Measurements from ENCODE around the gene SPRED3.

Gene SPRED3

DNA sequence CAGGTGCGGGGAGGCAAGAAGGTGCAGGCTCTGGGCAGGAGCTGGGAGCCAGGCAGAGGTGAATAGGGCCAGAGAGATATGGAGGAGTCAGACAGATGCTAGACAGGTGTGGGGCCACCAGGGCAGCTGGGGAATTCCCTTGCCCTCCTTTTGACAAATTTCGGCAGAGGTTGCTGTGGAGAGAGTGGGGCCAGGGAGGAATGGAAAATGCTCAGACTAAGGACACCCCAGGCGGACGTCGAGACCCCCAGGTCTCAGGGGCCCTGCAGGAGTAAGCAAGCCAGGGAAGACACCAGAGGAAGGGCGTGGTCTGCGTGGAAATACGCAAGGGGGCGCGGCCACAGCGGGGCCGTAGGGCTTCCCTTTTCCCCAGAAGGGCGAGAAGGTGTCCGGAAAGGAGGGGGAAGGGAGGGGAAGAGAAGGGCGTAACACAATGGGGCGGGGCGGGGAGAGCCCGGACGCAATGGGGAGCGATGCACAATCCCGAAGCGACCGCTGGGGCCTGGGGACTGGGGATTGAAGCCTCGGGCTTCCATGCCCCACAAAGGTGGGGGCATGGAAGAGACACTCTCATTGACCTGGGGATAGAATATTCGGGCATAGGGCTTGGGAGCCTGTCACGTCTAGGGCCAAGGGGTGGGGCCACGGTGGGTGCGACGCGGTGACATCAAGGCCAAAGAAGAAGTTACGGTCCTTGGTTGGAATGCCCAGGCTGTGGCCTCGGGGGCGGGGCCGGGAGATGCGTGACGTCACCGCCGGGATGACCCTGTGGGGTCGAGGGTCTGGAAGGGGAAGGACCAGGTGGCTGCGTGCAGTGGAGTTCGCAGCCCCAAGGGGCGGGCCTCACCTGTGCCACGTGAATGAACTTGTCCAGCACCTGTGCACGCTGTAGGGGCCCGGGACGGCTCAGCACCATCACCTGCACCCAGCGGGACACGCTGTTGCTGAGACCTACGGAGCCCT, 29.3 kb downstream of the SPRED3 start:
- TF ChIP-seq CTCF (IDR thresholded peaks at IDR 0.05), result no peak
- Mint-ChIP-seq H3K9me3 (no peaks in the 10 kb centered on the region), H3K4me3 (peak overlapping the region; percentile 81), H3K27me3 (ENCODE audit: low read depth, poor library complexity) (peaks cover 41% of the 10 kb centered on the region), H3K27ac (no peak overlapping the region), H3K4me1 (peaks cover 34% of the 10 kb centered on the region), H3K36me3 (ENCODE audit: low read depth) (no peaks in the 10 kb centered on the region)
- peak; percentile 88 for DNase-seq

DNA sequence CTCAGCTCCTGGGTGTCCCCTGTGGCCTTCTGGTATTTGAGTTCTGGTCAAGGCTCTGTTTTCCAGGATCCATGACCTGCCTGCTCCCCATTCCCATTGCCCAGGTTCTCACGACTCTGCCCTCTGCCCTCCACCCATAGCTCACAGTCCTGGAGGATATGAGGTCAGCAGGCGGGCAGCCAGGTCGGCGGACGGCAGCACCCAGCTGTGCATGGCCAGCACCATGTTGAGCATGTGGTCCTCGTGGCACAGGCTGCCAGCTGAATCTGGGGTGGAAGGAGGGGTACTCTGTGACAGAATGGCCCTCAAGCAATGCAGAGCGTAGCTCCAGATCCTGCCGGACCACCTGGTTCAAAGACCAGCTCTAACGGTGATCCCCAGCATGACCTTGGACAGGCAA, 32.4 kb downstream of the SPRED3 start:
- no peak for DNase-seq
- H3K27me3 Mint-ChIP-seq (ENCODE audit: low read depth, poor library complexity), result peaks cover 41% of the 10 kb centered on the region
- no peaks in the 10 kb centered on the region for H3K36me3 Mint-ChIP-seq (ENCODE audit: low read depth)
- H3K27ac Mint-ChIP-seq, result no peak overlapping the region
- no peak for TF ChIP-seq CTCF (IDR thresholded peaks at IDR 0.05)
- H3K4me3 Mint-ChIP-seq, result no peak overlapping the region
- H3K4me1 Mint-ChIP-seq, result peaks cover 33% of the 10 kb centered on the region
- no peaks in the 10 kb centered on the region for H3K9me3 Mint-ChIP-seq

GRCh38 chr19:38421856-38422255, 33.4 kb downstream of the SPRED3 start:
- H3K36me3 Mint-ChIP-seq (ENCODE audit: low read depth), result no peaks in the 10 kb centered on the region
- H3K4me1 Mint-ChIP-seq, result peaks cover 36% of the 10 kb centered on the region
- no peaks in the 10 kb centered on the region for H3K9me3 Mint-ChIP-seq
- no peak overlapping the region for H3K27ac Mint-ChIP-seq
- no peak for DNase-seq
- no peak for TF ChIP-seq CTCF (IDR thresholded peaks at IDR 0.05)
- no peak overlapping the region for H3K4me3 Mint-ChIP-seq
- peaks cover 36% of the 10 kb centered on the region for H3K27me3 Mint-ChIP-seq (ENCODE audit: low read depth, poor library complexity)

GRCh38 chr19:38422438-38422837, 33.9 kb downstream of the SPRED3 start:
- H3K4me3 Mint-ChIP-seq, result no peak overlapping the region
- H3K27ac Mint-ChIP-seq, result no peak overlapping the region
- no peaks in the 10 kb centered on the region for H3K36me3 Mint-ChIP-seq (ENCODE audit: low read depth)
- no peak for DNase-seq
- TF ChIP-seq CTCF (IDR thresholded peaks at IDR 0.05), result no peak
- peaks cover 31% of the 10 kb centered on the region for H3K4me1 Mint-ChIP-seq
- H3K27me3 Mint-ChIP-seq (ENCODE audit: low read depth, poor library complexity), result peaks cover 31% of the 10 kb centered on the region
- no peaks in the 10 kb centered on the region for H3K9me3 Mint-ChIP-seq

DNA sequence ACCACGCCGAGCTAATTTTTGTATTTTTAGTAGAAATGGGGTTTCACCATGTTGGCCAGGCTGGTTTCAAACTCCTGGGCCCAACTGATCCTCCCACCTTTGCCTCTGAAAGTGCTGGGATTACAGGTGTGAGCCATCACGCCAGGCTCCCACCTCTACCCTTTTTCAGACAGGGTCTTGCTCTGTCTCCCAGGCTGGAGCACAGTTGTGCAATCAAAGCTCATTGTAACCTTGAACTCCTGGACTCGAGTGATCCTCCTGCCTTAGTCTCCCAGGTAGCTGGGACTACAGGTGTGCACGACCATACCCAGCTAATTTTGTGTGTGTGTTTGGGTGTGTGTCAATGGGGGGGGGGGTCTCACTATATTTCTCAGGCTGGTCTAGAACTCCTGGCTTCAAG, 35.8 kb downstream of the SPRED3 start:
- TF ChIP-seq CTCF (IDR thresholded peaks at IDR 0.05), result no peak
- no peaks in the 10 kb centered on the region for H3K9me3 Mint-ChIP-seq
- no peak overlapping the region for H3K4me3 Mint-ChIP-seq
- H3K36me3 Mint-ChIP-seq (ENCODE audit: low read depth), result no peaks in the 10 kb centered on the region
- H3K27ac Mint-ChIP-seq, result no peak overlapping the region
- DNase-seq, result no peak
- peaks cover 21% of the 10 kb centered on the region for H3K4me1 Mint-ChIP-seq
- H3K27me3 Mint-ChIP-seq (ENCODE audit: low read depth, poor library complexity), result peaks cover 16% of the 10 kb centered on the region
